K562 (cell line): Measurements from ENCODE around the gene SNCB. TPM values are rescaled to one million over a fixed set of nuclear protein-coding genes. Genes with fewer than 3 reads are reported as not detected.

Experiments
- ATAC-seq: fragments of 200-7000 bp; cut with Tn5 transposase; 3 replicates; pipeline ENCODE4 v1.9.1; 2020; ENCODE audit warnings: moderate library complexity
- BruUV-seq: library from RNA; stranded (reverse); fragments of 400-500 nt; replicated peaks from 2 replicates; lab custom pipeline; 2021; lab: Mats Ljungman, UMichigan
- CTCF ChIA-PET: fragments of 300-600 bp; formaldehyde crosslinking; extraction: SDS; loops from one replicate; lab custom pipeline; 2021; ENCODE audit warnings: low intra/inter-chr PET ratio; lab: Yijun Ruan, JAX
- POLR2A ChIA-PET: fragments of 300-600, 350-650 bp; sonication (Branson Sonifier 250); formaldehyde crosslinking; extraction: SDS; loops from one replicate; lab custom pipeline; 2021; ENCODE audit warnings: antibody characterized with exemption, inconsistent platforms; lab: Yijun Ruan, JAX
- DNase-seq, 4 experiments: peaks; one replicate each; pipeline versions ENCODE4 v3.0.0 to v3.0.0-alpha.2; 2011 to 2018; ENCODE audit warnings: low spot score in 3 of 4, mixed read lengths in 3 of 4; ENCODE audit errors: extremely low read depth in 1 of 4
- FAIRE-seq: peaks from 2 replicates; lab custom pipeline; 2011; peaks lifted over from hg19 to GRCh38; lab: Jason Lieb, UNC
- H2AFZ ChIP-seq: 2 replicates; pipeline ENCODE4 v1.6.0; 2011; ENCODE audit warnings: low read depth, low read length, control low read depth, inconsistent platforms
- H3K27ac ChIP-seq: fragments of 200-600 bp; 3 replicates; pipeline ENCODE4 v1.8.0; 2011; ENCODE audit warnings: low read depth, mild to moderate bottlenecking, control low read depth, inconsistent platforms, low read length, moderate library complexity, mixed read lengths; ENCODE audit errors: extremely low read depth
- H3K27me3 ChIP-seq, 2 experiments: fragments of 300-600 bp in 1 of 2; 2 replicates in 1 of 2; 3 replicates in 1 of 2; pipeline versions ENCODE4 v1.6.0 to v1.8.0; 2011; ENCODE audit warnings: inconsistent platforms in 2 of 2, low read length in 2 of 2, mild to moderate bottlenecking in 1 of 2, mixed read lengths in 1 of 2, moderate library complexity in 1 of 2; ENCODE audit not compliant: control insufficient read depth in 2 of 2, insufficient read depth in 2 of 2
- H3K36me3 ChIP-seq: fragments of 300-600 bp; 3 replicates; pipeline ENCODE4 v1.8.0; 2011; ENCODE audit warnings: mild to moderate bottlenecking, low read length, inconsistent platforms; ENCODE audit not compliant: control insufficient read depth, insufficient read depth
- H3K4me1 ChIP-seq, 2 experiments: fragments of 200-600 bp in 1 of 2; replicated peaks in 1 of 2; 2 replicates in 1 of 2; 3 replicates in 1 of 2; pipeline versions ENCODE4 v1.5.1 to v1.8.0; 2011; ENCODE audit warnings: inconsistent platforms in 2 of 2, low read length in 2 of 2, mild to moderate bottlenecking in 1 of 2, mixed read lengths in 1 of 2, moderate library complexity in 1 of 2; ENCODE audit not compliant: control insufficient read depth in 2 of 2, insufficient read depth in 2 of 2
- H3K4me2 ChIP-seq: 2 replicates; pipeline ENCODE4 v1.6.1; 2011; ENCODE audit warnings: low read length, control low read depth, inconsistent platforms, mixed read lengths; ENCODE audit not compliant: insufficient read depth
- H3K4me3 ChIP-seq: fragments of 200-600 bp; sonication (generic), shearing (Covaris generic); 2 replicates; pipeline ENCODE4 v1.5.1; 2016; ENCODE audit warnings: control low read depth, inconsistent platforms
- H3K79me2 ChIP-seq: fragments of 200-600 bp; 3 replicates; pipeline ENCODE4 v1.8.0; 2011; ENCODE audit warnings: low read length, inconsistent platforms; ENCODE audit not compliant: control insufficient read depth, insufficient read depth
- H3K9ac ChIP-seq, 2 experiments: 2 replicates each; pipeline versions ENCODE4 v1.6.0 to v1.6.1; 2011; ENCODE audit warnings: low read depth in 2 of 2, low read length in 2 of 2, control low read depth in 1 of 2, inconsistent platforms in 1 of 2, mild to moderate bottlenecking in 1 of 2, mixed read lengths in 1 of 2; ENCODE audit not compliant: insufficient read depth in 1 of 2
- H3K9me1 ChIP-seq: one replicate; pipeline ENCODE4 v1.6.0; 2011; ENCODE audit warnings: inconsistent platforms, mild to moderate bottlenecking, low read length, moderate library complexity; ENCODE audit not compliant: control insufficient read depth, insufficient read depth
- H3K9me3 ChIP-seq: replicated peaks from 2 replicates; pipeline ENCODE4 v1.5.1; 2011; ENCODE audit warnings: low read depth, low read length, inconsistent platforms; ENCODE audit not compliant: control insufficient read depth, insufficient read depth
- H4K20me1 ChIP-seq: replicated peaks from 2 replicates; pipeline ENCODE4 v1.6.1; 2011; ENCODE audit warnings: low read length, inconsistent platforms, mixed read lengths; ENCODE audit not compliant: control insufficient read depth, insufficient read depth
- CBFB ChIP-seq: sonication (generic); formaldehyde crosslinking; IDR thresholded peaks from 2 replicates; pipeline ENCODE4 v1.4.0; 2020; ENCODE audit warnings: mild to moderate bottlenecking, missing genetic modification reagents
- CSDE1 ChIP-seq, 2 experiments: fragments of 450-650 bp; IDR thresholded peaks; 2 replicates each; pipeline ENCODE4 v1.6.1; 2016; ENCODE audit warnings: mild to moderate bottlenecking in 1 of 2
- DDX20 ChIP-seq: fragments of 450-650 bp; IDR thresholded peaks from 2 replicates; pipeline ENCODE4 v1.6.1; 2016; ENCODE audit warnings: missing genetic modification characterization, low read depth, mild to moderate bottlenecking, missing compliant biosample characterization, moderate library complexity
- DMBX1 ChIP-seq: fragments of 250-450 bp; sonication (Bioruptor Pico); IDR thresholded peaks from 2 replicates; pipeline ENCODE4 v1.8.0; 2022; ENCODE audit warnings: inconsistent platforms, mild to moderate bottlenecking, moderate library complexity, borderline replicate concordance
- HDAC2 ChIP-seq: fragments of 450-650 bp; IDR thresholded peaks from 2 replicates; pipeline ENCODE4 v1.6.1; 2016; ENCODE audit warnings: mild to moderate bottlenecking
- ID3 ChIP-seq, 2 experiments: fragments of 250-450 bp in 1 of 2; fragments of 450-650 bp in 1 of 2; sonication (Bioruptor Pico) in 1 of 2; IDR thresholded peaks; 2 replicates each; pipeline versions ENCODE4 v1.6.1 to v1.8.0; 2016 to 2021; ENCODE audit warnings: mild to moderate bottlenecking in 2 of 2, moderate library complexity in 2 of 2, missing compliant biosample characterization in 1 of 2, missing genetic modification characterization in 1 of 2
- JUN ChIP-seq, 2 experiments: sonication (generic) in 1 of 2; formaldehyde crosslinking in 1 of 2; IDR thresholded peaks; 2 replicates each; pipeline versions ENCODE4 v1.6.1 to v1.8.0; 2012 to 2022; ENCODE audit warnings: borderline replicate concordance in 2 of 2, mild to moderate bottlenecking in 2 of 2, improper control_type of control experiment in 1 of 2, low read depth in 1 of 2, low read length in 1 of 2, missing genetic modification reagents in 1 of 2
- MAX ChIP-seq: sonication (generic); formaldehyde crosslinking; IDR thresholded peaks from 2 replicates; pipeline ENCODE4 v1.9.0; 2022; ENCODE audit warnings: mild to moderate bottlenecking, missing genetic modification reagents
- NR4A1 ChIP-seq, 2 experiments: fragments of 250-450 bp in 1 of 2; fragments of 450-650 bp in 1 of 2; sonication (Bioruptor Pico) in 1 of 2; IDR thresholded peaks; 2 replicates each; pipeline versions ENCODE4 v1.4.0 to v1.6.1; 2016 to 2020; ENCODE audit warnings: mild to moderate bottlenecking in 2 of 2, missing compliant biosample characterization in 1 of 2, missing genetic modification characterization in 1 of 2, moderate library complexity in 1 of 2
- PHF21A ChIP-seq: fragments of 450-650 bp; IDR thresholded peaks from 2 replicates; pipeline ENCODE4 v1.6.1; 2017; ENCODE audit warnings: low read depth, borderline replicate concordance
- SMAD2 ChIP-seq: fragments of 150-350 bp; IDR thresholded peaks from 2 replicates; pipeline ENCODE4 v1.6.1; 2014; ENCODE audit warnings: low read depth, mild to moderate bottlenecking, low read length
- SNAPC5 ChIP-seq: fragments of 250-450 bp; sonication (Bioruptor Pico); IDR thresholded peaks from 2 replicates; pipeline ENCODE4 v1.8.0; 2021; ENCODE audit warnings: moderate library complexity, mild to moderate bottlenecking, inconsistent platforms
- SOX6 ChIP-seq: fragments of 450-650 bp; IDR thresholded peaks from 2 replicates; pipeline ENCODE4 v1.6.1; 2014; ENCODE audit warnings: mild to moderate bottlenecking
- TAF7 ChIP-seq: fragments of 450-650 bp; IDR thresholded peaks from 2 replicates; pipeline ENCODE4 v1.6.1; 2016; ENCODE audit warnings: missing genetic modification characterization, missing compliant biosample characterization
- TEAD1 ChIP-seq, 2 experiments: fragments of 450-650 bp in 1 of 2; sonication (generic) in 1 of 2; formaldehyde crosslinking; IDR thresholded peaks; 2 replicates each; pipeline versions ENCODE4 v1.4.0 to v1.8.0; 2020 to 2022; ENCODE audit warnings: mild to moderate bottlenecking in 2 of 2, missing genetic modification reagents in 1 of 2
- ZFP1 ChIP-seq: fragments of 450-650 bp; formaldehyde crosslinking; IDR thresholded peaks from 2 replicates; pipeline ENCODE4 v1.4.0; 2020; ENCODE audit warnings: mild to moderate bottlenecking, mixed read lengths
- ZNF133 ChIP-seq: fragments of 250-450 bp; sonication (Bioruptor Pico); IDR thresholded peaks from 2 replicates; pipeline ENCODE4 v1.4.0; 2020; ENCODE audit warnings: mild to moderate bottlenecking
- ZNF184 ChIP-seq: sonication (generic); formaldehyde crosslinking; IDR thresholded peaks from 2 replicates; pipeline ENCODE4 v1.5.0; 2020; ENCODE audit warnings: missing genetic modification reagents
- ZNF76 ChIP-seq: fragments of 250-450 bp; sonication (Bioruptor Pico); IDR thresholded peaks from 2 replicates; pipeline ENCODE4 v1.4.0; 2020; ENCODE audit warnings: mild to moderate bottlenecking, moderate library complexity, borderline replicate concordance
- WGBS: fragments of 100-300 bp; shearing (Covaris generic); methylation state at CpG from one replicate; pipeline ENCODE4 v1.1.6; 2016; ENCODE audit warnings: low coverage, mixed read lengths; ENCODE audit not compliant: insufficient coverage; ENCODE audit errors: missing lambda C conversion rate; 5-methylcytosine and 5-hydroxymethylcytosine counted together
- in situ Hi-C: fragments of 300-500 bp; cut with MboI; formaldehyde crosslinking; loops from 4 replicates; pipeline ENCODE4 v1.15.0; 2018; ENCODE audit warnings: inconsistent platforms, mixed read lengths
- intact Hi-C: fragments of 100-400 bp; cut with micrococcal nuclease; formaldehyde crosslinking; loops from 2 replicates; pipeline ENCODE4 v1.14.2; 2022
- polyA plus RNA-seq, 8 experiments: library from polyadenylated mRNA; depleted of rRNA in 4 of 8; stranded (reverse) in 5 of 8; unstranded in 3 of 8; fragments of >200 nt; fragmentation: Nextera tagmentation in 2 of 8; fragmentation: Illumina TruSeq in 1 of 8; extraction: Ambion mirVana in 2 of 8; extraction: Trizol in 1 of 8; gene quantifications; 2 replicates each; pipeline versions ENCODE4 v1.2.1 to v1.2.3, GENCODE V29; 2011 to 2014; ENCODE audit warnings: inconsistent platforms in 1 of 8, missing spikeins in 1 of 8
- total RNA-seq, 7 experiments: library from RNA; depleted of rRNA in 6 of 7; stranded (reverse); fragments of >200 nt in 6 of 7; fragmentation: Illumina TruSeq in 2 of 7; extraction: Trizol in 2 of 7; gene quantifications; 2 replicates each; pipeline versions ENCODE4 v1.2.1 to v1.2.3, GENCODE V29; 2011 to 2021; ENCODE audit warnings: low replicate concordance in 1 of 7
- TF ChIP-seq, protein P1 (sequence below): fragments of 450-650 bp; IDR thresholded peaks from 2 replicates; pipeline ENCODE4 v1.6.1; 2016; ENCODE audit warnings: antibody characterized with exemption

SNCB gene
- total and polyA plus RNA-seq, 9 of the 15 experiments (the other 6 are each of a cell fraction or from before 2014, with no cell fraction given) = not detected

GRCh38 chr5:176646707-176647029 lies 16.3 kb upstream of the SNCB start:
- H2AFZ ChIP-seq = peak overlapping the region; percentile 97
- WGBS = 21% methylated on average over 11 of the region's 11 CpGs
- TSS peak; percentile 81 for BruUV-seq
- H3K4me3 ChIP-seq = peak overlapping the region; percentile 31
- FAIRE-seq (no peak), ATAC-seq (no peak; the same call in 2 of the 3 replicates), DNase-seq (peak in 1 of 4 experiments; percentile 21)
- peaks cover 19% of the 10 kb centered on the region for H4K20me1 ChIP-seq
- 0 out of 2 replicates have a peak, but pooled peaks have one; percentile 22 for TF ChIP-seq TAF7 (tag)
- peak; percentile 84; the same call in 1 of the 2 replicates for TF ChIP-seq MAX (CRISPR knock-in tag)
- no peak for TF ChIP-seq SMAD2
- TF ChIP-seq ZNF184 = no peak
- no peak; the same call in 1 of the 2 replicates for TF ChIP-seq NR4A1 (CRISPR knock-in tag; IDR thresholded peaks at IDR 0.05)
- 0 out of 2 replicates have a peak, but pooled peaks have one; percentile 35 for TF ChIP-seq NR4A1 (tag; IDR thresholded peaks at IDR 0.05)
- no peak for TF ChIP-seq ID3 (CRISPR knock-in tag; IDR thresholded peaks at IDR 0.05)
- TF ChIP-seq ID3 (tag; IDR thresholded peaks at IDR 0.05) = peak; percentile 50; the same call in 1 of the 2 replicates
- TF ChIP-seq, protein P1, sequence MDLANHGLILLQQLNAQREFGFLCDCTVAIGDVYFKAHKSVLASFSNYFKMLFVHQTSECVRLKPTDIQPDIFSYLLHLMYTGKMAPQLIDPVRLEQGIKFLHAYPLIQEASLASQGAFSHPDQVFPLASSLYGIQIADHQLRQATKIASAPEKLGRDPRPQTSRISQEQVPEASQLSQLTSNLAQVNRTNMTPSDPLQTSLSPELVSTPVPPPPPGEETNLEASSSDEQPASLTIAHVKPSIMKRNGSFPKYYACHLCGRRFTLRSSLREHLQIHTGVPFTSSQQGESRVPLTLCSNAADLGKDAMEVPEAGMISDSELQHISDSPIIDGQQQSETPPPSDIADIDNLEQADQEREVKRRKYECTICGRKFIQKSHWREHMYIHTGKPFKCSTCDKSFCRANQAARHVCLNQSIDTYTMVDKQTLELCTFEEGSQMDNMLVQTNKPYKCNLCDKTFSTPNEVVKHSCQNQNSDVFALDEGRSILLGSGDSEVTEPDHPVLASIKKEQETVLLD = 0 out of 2 replicates have a peak, but pooled peaks have one; percentile 16
- no peak for TF ChIP-seq SNAPC5 (CRISPR knock-in tag)
- TF ChIP-seq CBFB (CRISPR knock-in tag) = no peak
- peak in 1 of 2 experiments; percentile 43; a peak in 1 of 4 replicates for TF ChIP-seq TEAD1 (CRISPR knock-in tag; IDR thresholded peaks at IDR 0.05)
- 0 out of 2 replicates have a peak, but pooled peaks have one; percentile 19 for TF ChIP-seq ZNF133 (CRISPR knock-in tag)
- no peak for TF ChIP-seq ZFP1 (CRISPR knock-in tag)
- no peak for TF ChIP-seq JUN (IDR thresholded peaks at IDR 0.05; ENCODE audit: borderline replicate concordance, low read depth, low read length)
- TF ChIP-seq JUN (CRISPR knock-in tag; IDR thresholded peaks at IDR 0.05; ENCODE audit: borderline replicate concordance) = no peak
- 0 out of 2 replicates have a peak, but pooled peaks have one; percentile 25 for TF ChIP-seq HDAC2
- TF ChIP-seq SOX6 = no peak
- TF ChIP-seq DDX20 (tag) = no peak
- 0 out of 2 replicates have a peak, but pooled peaks have one; percentile 46 for TF ChIP-seq DMBX1 (CRISPR knock-in tag)
- TF ChIP-seq CSDE1 (IDR thresholded peaks at IDR 0.05) = no peak
- no peak for TF ChIP-seq ZNF76 (CRISPR knock-in tag)
- no peak for TF ChIP-seq PHF21A
- peak overlapping the region; percentile 51 to 88 for H3K9ac ChIP-seq
- H3K9me1 ChIP-seq = peaks cover 10% of the 10 kb centered on the region
- peak overlapping the region; percentile 85 for H3K4me2 ChIP-seq
- intact Hi-C loops = loop anchor here (10.0 kb wide), 1 partner anchor 72 kb away; no protein-coding TSS in a partner anchor
- peaks cover 41% of the 10 kb centered on the region for H3K79me2 ChIP-seq
- H3K27me3 ChIP-seq = no peaks in the 10 kb centered on the region
- peaks cover 1% of the 10 kb centered on the region; the same call in 1 of the 3 replicates for H3K36me3 ChIP-seq
- H3K27ac ChIP-seq = peak overlapping the region; percentile 36; the same call in 2 of the 3 replicates
- ChIA-PET POLR2A (interaction anchor here (0.6 to 2.1 kb wide), 4 partner anchors 11 to 710 kb away, joined by 3 to 10 read pairs (median 5); no protein-coding TSS in a partner anchor), CTCF (no interaction called here)
- H3K4me1 ChIP-seq = peaks cover 50 to 85% of the 10 kb centered on the region in 2 experiments
- in situ Hi-C loops = no loop called here
- H3K9me3 ChIP-seq = no peaks in the 10 kb centered on the region
